GM18873 (cell line): ENCODE data around the gene TOPBP1.
"Not testable (repeated sequence)": the region's sequence is repeated elsewhere in the genome, so short reads cannot be mapped to it uniquely, and the experiment has no call there.

Source experiments
- ATAC-seq: cut with Tn5 transposase; IDR thresholded peaks from one replicate; pipeline ENCODE4 v1.9.1; 2021; ENCODE audit warnings: mild to moderate bottlenecking, moderate library complexity, moderate number of reproducible peaks; ENCODE audit not compliant: unreplicated experiment, low FRiP score

TOPBP1 gene

GRCh38 chr3:133675631-133676335 lies 14.0 kb upstream of the TOPBP1 start:
- ATAC-seq: peak; percentile 56

GRCh38 chr3:133674290-133674919 lies 12.7 kb upstream of the TOPBP1 start:
- ATAC-seq: no peak

GRCh38 chr3:133673746-133674145 lies 12.0 kb upstream of the TOPBP1 start:
- no peak for ATAC-seq

GRCh38 chr3:133672461-133672860 lies 10.7 kb upstream of the TOPBP1 start:
- no peak for ATAC-seq

- no peak for ATAC-seq
Observed at GRCh38 chr3:133670525-133670995, 8.8 kb upstream of the TOPBP1 start.

GRCh38 chr3:133669949-133670524 lies 8.3 kb upstream of the TOPBP1 start:
- no peak for ATAC-seq

- no peak for ATAC-seq
Observed at GRCh38 chr3:133667118-133667517, 5.4 kb upstream of the TOPBP1 start.

- ATAC-seq: not testable (repeated sequence)
Observed at GRCh38 chr3:133665188-133665587, 3.4 kb upstream of the TOPBP1 start.

GRCh38 chr3:133663569-133664313 lies 2.0 kb upstream of the TOPBP1 start:
- ATAC-seq: peak; percentile 44

- ATAC-seq: peak; percentile 34
Observed at GRCh38 chr3:133662278-133662651, 524 bp upstream of the TOPBP1 start.

- ATAC-seq: no peak
Observed at GRCh38 chr3:133659806-133660205, 1.9 kb downstream of the TOPBP1 start.

GRCh38 chr3:133655731-133656515 lies 5.8 kb downstream of the TOPBP1 start:
- no peak for ATAC-seq

- ATAC-seq: no peak
Observed at GRCh38 chr3:133649486-133650068, 12.2 kb downstream of the TOPBP1 start.

- no peak for ATAC-seq
Observed at GRCh38 chr3:133644768-133645167, 17.0 kb downstream of the TOPBP1 start.

GRCh38 chr3:133643611-133644010 lies 18.1 kb downstream of the TOPBP1 start:
- no peak for ATAC-seq

GRCh38 chr3:133641254-133641653 lies 20.5 kb downstream of the TOPBP1 start:
- ATAC-seq: no peak

- no peak for ATAC-seq
Observed at GRCh38 chr3:133633439-133633838, 28.3 kb downstream of the TOPBP1 start.

GRCh38 chr3:133629146-133629545 lies 32.6 kb downstream of the TOPBP1 start:
- no peak for ATAC-seq

GRCh38 chr3:133627789-133628188 lies 34.0 kb downstream of the TOPBP1 start:
- ATAC-seq: no peak
